ENCODE measurements around the gene SAP30L.

Gene SAP30L

GRCh38 chr5:154401931-154402330 lies 43.9 kb upstream of the SAP30L start:
- DNase-seq = no peak
- Histone ChIP-seq H3K4me3 (ENCODE audit: low read depth, low read length) (no peak overlapping the region), H3K36me3 (replicated peaks) (no peaks in the 10 kb centered on the region), H3K27ac (no peak overlapping the region), H3K27me3 (replicated peaks) (no peaks in the 10 kb centered on the region)
- in situ Hi-C loops (cut with HindIII; ENCODE audit: low pct_ligation_motif_present, low sequenced_read_pairs) = no loop called here
- TF ChIP-seq CTCF (IDR thresholded peaks at IDR 0.05; ENCODE audit: low read depth, low read length, missing control alignments) = no peak

- TF ChIP-seq CTCF (IDR thresholded peaks at IDR 0.05; ENCODE audit: low read depth, low read length, missing control alignments) = no peak
- no peaks in the 10 kb centered on the region for H3K27me3 ChIP-seq (replicated peaks)
- no peak overlapping the region for H3K27ac ChIP-seq
- no peak for DNase-seq
- in situ Hi-C loops (cut with HindIII; ENCODE audit: low pct_ligation_motif_present, low sequenced_read_pairs) = no loop called here
- no peak overlapping the region for H3K4me3 ChIP-seq (ENCODE audit: low read depth, low read length)
- no peaks in the 10 kb centered on the region for H3K36me3 ChIP-seq (replicated peaks)
Observed at GRCh38 chr5:154402611-154403010, 43.2 kb upstream of the SAP30L start.

- Histone ChIP-seq H3K36me3 (replicated peaks) (no peaks in the 10 kb centered on the region), H3K4me3 (ENCODE audit: low read depth, low read length) (no peak overlapping the region), H3K27me3 (replicated peaks) (no peaks in the 10 kb centered on the region), H3K27ac (no peak overlapping the region)
- DNase-seq = no peak
- in situ Hi-C loops (cut with HindIII; ENCODE audit: low pct_ligation_motif_present, low sequenced_read_pairs) = no loop called here
- no peak for TF ChIP-seq CTCF (IDR thresholded peaks at IDR 0.05; ENCODE audit: low read depth, low read length, missing control alignments)
Observed at GRCh38 chr5:154403234-154403633, 42.6 kb upstream of the SAP30L start.

GRCh38 chr5:154403776-154404387 lies 41.9 kb upstream of the SAP30L start:
- in situ Hi-C loops (cut with HindIII; ENCODE audit: low pct_ligation_motif_present, low sequenced_read_pairs) = no loop called here
- TF ChIP-seq CTCF (IDR thresholded peaks at IDR 0.05; ENCODE audit: low read depth, low read length, missing control alignments) = no peak
- DNase-seq = no peak

GRCh38 chr5:154405078-154405792 lies 40.6 kb upstream of the SAP30L start:
- peak; percentile 72 for DNase-seq
- in situ Hi-C loops (cut with HindIII; ENCODE audit: low pct_ligation_motif_present, low sequenced_read_pairs) = no loop called here

More at GRCh38 chr5:154403776-154404387, 41.9 kb upstream of the SAP30L start:
- Histone ChIP-seq H3K27ac (no peak overlapping the region), H3K27me3 (replicated peaks) (no peaks in the 10 kb centered on the region), H3K4me3 (ENCODE audit: low read depth, low read length) (no peak overlapping the region), H3K36me3 (replicated peaks) (no peaks in the 10 kb centered on the region)

More at GRCh38 chr5:154405078-154405792, 40.6 kb upstream of the SAP30L start:
- Histone ChIP-seq H3K27me3 (replicated peaks) (no peaks in the 10 kb centered on the region), H3K4me3 (ENCODE audit: low read depth, low read length) (peak overlapping the region; percentile 47), H3K36me3 (replicated peaks) (peaks cover 4% of the 10 kb centered on the region), H3K27ac (peak overlapping the region; percentile 25)
- TF ChIP-seq CTCF (IDR thresholded peaks at IDR 0.05; ENCODE audit: low read depth, low read length, missing control alignments) = peak; percentile 90

Data from brain microvascular endothelial cell (primary cell).